Adrenal gland (tissue), 12 donors: ENCODE measurements around the gene MUC20. TPM values are rescaled to one million over a fixed set of nuclear protein-coding genes. Genes with fewer than 3 reads are reported as not detected.
A peak's percentile ranks its signal among the peaks of the same experiment; 100 is the strongest.
"Not testable (repeated sequence)": the region's sequence is repeated elsewhere in the genome, so short reads cannot be mapped to it uniquely, and the experiment has no call there.

Source experiments
- DNase-seq, 7 donors: peaks; one replicate each; pipeline ENCODE4 v3.0.0-alpha.2; 2019 to 2020
- H3K27ac ChIP-seq, 5 donors: fragments of 200-600 bp; sonication (generic) in 4 of 5; 1 replicate in 3 of 5; 2 replicates in 2 of 5; pipeline versions ENCODE4 v1.5.1 to v1.8.0; 2016 to 2020; ENCODE audit warnings: mild to moderate bottlenecking in 1 of 5
- H3K27me3 ChIP-seq: fragments of 200-600 bp; 2 replicates; pipeline ENCODE4 v1.8.0; 2021
- H3K36me3 ChIP-seq, 2 donors: fragments of 200-600 bp; replicated peaks in 1 of 2; 1 replicate in 1 of 2; 2 replicates in 1 of 2; pipeline versions ENCODE4 v1.5.1 to v1.8.0; 2018 to 2022
- H3K4me1 ChIP-seq, 2 donors: fragments of 200-600 bp; replicated peaks in 1 of 2; 1 replicate in 1 of 2; 2 replicates in 1 of 2; pipeline versions ENCODE4 v1.5.1 to v1.8.0; 2018 to 2021
- H3K4me3 ChIP-seq, 4 donors: fragments of 200-600 bp; sonication (generic) in 3 of 4; one replicate each; pipeline ENCODE4 v1.5.1; 2016 to 2018
- H3K9me3 ChIP-seq, 3 donors: fragments of 200-600 bp; sonication (generic) in 1 of 3; replicated peaks in 1 of 3; 1 replicate in 2 of 3; 2 replicates in 1 of 3; pipeline versions ENCODE4 v1.5.1 to v1.8.0; 2016 to 2021
- POLR2A ChIP-seq, 2 donors: fragments of 450-650 bp; IDR thresholded peaks; one replicate each; pipeline ENCODE4 v1.6.1; 2017; ENCODE audit warnings: antibody characterized with exemption in 2 of 2, mild to moderate bottlenecking in 2 of 2, moderate library complexity in 1 of 2
- WGBS, 4 donors: extraction: QIAGEN DNeasy Blood & Tissue Kit in 2 of 4; methylation state at CpG; one replicate each; pipeline versions ENCODE4 v1.1.5 to v1.1.7; 2013 to 2017; 5-methylcytosine and 5-hydroxymethylcytosine counted together
- intact Hi-C, 2 donors: fragments of 100-400 bp; cut with DNase I; formaldehyde crosslinking; loops; one replicate each; pipeline versions ENCODE4 v1.14.1 to v1.15.0; 2022 to 2023
- polyA plus RNA-seq, 3 donors: library from polyadenylated mRNA; stranded (reverse); fragments of 200-250 nt in 2 of 3; fragments of 350-450 nt in 1 of 3; fragmentation: Illumina TruSeq in 1 of 3; extraction: RNeasy Lipid Tissue Mini Kit (QIAGEN cat#74804) in 1 of 3; gene quantifications; one replicate each; pipeline ENCODE4 v1.2.3, GENCODE V29; 2013 to 2014
- total RNA-seq, 9 donors: library from RNA; depleted of rRNA in 4 of 9; stranded (reverse); fragments of >200 nt in 4 of 9; fragments of 120-200 nt in 1 of 9; fragmentation: NEBNext Ultra II Directional in 1 of 9; extraction: Animal tissue kit (Norgen Biotek cat#: 25700) in 1 of 9; gene quantifications; one replicate each; pipeline versions ENCODE4 v1.1.0 to v1.2.4, GENCODE V29; 2013 to 2023
- TF ChIP-seq, protein P1 (sequence below), 6 experiments: fragments of 450-650 bp in 4 of 6; fragments of 200-600 bp in 2 of 6; sonication (generic) in 1 of 6; IDR thresholded peaks; 1 replicate in 5 of 6; 2 replicates in 1 of 6; pipeline versions ENCODE4 v1.5.1 to v1.8.0; 2016 to 2021; ENCODE audit warnings: antibody characterized with exemption in 6 of 6, mild to moderate bottlenecking in 2 of 6, moderate library complexity in 1 of 6
- donor health status: healthy with polysubstance abuse.
- donor health status: Bipolar disorder and iron deficiency.
- donor health status: DM: yes; HTN: yes; CAD: no.
- donor health status: DM: no; HTN: no; CAD: no.
- donor health status: DM: no; HTN: no; CAD: no.
- donor health status: DM: yes; HTN: yes; CAD: no.

MUC20 gene
- total and polyA plus RNA-seq, 12 donors, result 0.78 to 20.2 (median 3.0) TPM

DNA sequence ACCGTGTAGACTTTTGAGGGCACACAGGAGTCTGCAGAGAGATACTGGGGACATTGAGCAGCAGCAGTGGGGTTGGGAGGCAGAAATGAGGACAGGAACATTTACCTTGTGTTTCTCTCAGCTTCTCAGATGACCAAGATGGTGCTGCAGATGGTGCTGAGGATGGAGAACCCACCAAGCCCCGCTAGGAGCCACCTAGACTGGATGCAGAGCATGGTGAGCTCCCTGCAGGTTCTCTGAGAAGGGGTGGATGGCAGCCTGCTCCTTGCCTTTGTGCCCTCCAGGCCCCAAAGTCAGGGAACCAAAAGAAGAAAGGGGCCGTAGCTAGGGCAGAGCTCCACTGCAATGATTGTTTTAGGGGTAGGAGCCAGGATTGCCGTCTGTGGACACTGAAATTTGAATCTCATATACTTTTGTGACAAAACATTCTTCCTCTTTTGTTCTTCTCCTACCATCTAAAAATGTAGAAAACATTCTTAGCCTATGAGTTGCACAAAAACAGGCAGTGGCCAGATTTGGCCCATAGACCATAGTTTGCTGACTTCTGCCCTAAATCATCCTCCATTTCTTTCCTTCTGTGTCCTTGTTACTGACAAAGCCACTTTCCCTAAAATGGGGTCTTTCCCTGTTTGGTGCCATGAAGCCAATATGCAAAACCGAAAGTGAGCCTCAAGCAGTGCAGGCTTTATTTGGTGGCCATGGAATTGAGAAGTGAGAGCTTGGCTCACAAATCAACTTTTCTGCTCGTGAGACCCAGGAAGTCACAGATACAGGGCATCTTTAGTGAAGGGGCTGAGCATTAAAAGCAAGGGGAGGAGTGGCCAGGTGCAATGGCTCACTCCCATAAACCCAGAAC, 11.9 kb upstream of the MUC20 start:
- 77 to 96% (median 93%) methylated on average over 5 to 6 of the region's 6 CpGs for WGBS, 4 donors
- H3K4me1 ChIP-seq, result no peaks in the 10 kb centered on the region
- no peak overlapping the region for H3K4me3 ChIP-seq
- no peak overlapping the region for H3K27ac ChIP-seq
- DNase-seq, result peak in 1 of 7 donors; percentile 5
- H3K27me3 ChIP-seq, result no peaks in the 10 kb centered on the region
- intact Hi-C loops, result no loop called here
- H3K9me3 ChIP-seq, result no peaks in the 10 kb centered on the region
- TF ChIP-seq, protein P1, sequence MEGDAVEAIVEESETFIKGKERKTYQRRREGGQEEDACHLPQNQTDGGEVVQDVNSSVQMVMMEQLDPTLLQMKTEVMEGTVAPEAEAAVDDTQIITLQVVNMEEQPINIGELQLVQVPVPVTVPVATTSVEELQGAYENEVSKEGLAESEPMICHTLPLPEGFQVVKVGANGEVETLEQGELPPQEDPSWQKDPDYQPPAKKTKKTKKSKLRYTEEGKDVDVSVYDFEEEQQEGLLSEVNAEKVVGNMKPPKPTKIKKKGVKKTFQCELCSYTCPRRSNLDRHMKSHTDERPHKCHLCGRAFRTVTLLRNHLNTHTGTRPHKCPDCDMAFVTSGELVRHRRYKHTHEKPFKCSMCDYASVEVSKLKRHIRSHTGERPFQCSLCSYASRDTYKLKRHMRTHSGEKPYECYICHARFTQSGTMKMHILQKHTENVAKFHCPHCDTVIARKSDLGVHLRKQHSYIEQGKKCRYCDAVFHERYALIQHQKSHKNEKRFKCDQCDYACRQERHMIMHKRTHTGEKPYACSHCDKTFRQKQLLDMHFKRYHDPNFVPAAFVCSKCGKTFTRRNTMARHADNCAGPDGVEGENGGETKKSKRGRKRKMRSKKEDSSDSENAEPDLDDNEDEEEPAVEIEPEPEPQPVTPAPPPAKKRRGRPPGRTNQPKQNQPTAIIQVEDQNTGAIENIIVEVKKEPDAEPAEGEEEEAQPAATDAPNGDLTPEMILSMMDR (IDR thresholded peaks at IDR 0.05), result no peak
- no peak for TF ChIP-seq POLR2A (IDR thresholded peaks at IDR 0.05)
- H3K36me3 ChIP-seq, result peaks cover 0 to 16% of the 10 kb centered on the region in 2 donors

- Histone ChIP-seq H3K4me3 (no peak overlapping the region), H3K27ac (no peak overlapping the region), H3K4me1 (no peaks in the 10 kb centered on the region), H3K36me3 (peaks cover 0 to 17% of the 10 kb centered on the region in 2 donors), H3K27me3 (no peaks in the 10 kb centered on the region), H3K9me3 (no peaks in the 10 kb centered on the region)
- no peak for DNase-seq
- no peak for TF ChIP-seq POLR2A (IDR thresholded peaks at IDR 0.05)
- TF ChIP-seq, protein P1 (IDR thresholded peaks at IDR 0.05), result no peak
- 92 to 98% (median 97%) methylated on average over 6 of the region's 6 CpGs for WGBS, 4 donors
- intact Hi-C loops, result no loop called here
These were observed 11.1 kb upstream of the MUC20 start for GRCh38 chr3:195709676-195710085.

DNA sequence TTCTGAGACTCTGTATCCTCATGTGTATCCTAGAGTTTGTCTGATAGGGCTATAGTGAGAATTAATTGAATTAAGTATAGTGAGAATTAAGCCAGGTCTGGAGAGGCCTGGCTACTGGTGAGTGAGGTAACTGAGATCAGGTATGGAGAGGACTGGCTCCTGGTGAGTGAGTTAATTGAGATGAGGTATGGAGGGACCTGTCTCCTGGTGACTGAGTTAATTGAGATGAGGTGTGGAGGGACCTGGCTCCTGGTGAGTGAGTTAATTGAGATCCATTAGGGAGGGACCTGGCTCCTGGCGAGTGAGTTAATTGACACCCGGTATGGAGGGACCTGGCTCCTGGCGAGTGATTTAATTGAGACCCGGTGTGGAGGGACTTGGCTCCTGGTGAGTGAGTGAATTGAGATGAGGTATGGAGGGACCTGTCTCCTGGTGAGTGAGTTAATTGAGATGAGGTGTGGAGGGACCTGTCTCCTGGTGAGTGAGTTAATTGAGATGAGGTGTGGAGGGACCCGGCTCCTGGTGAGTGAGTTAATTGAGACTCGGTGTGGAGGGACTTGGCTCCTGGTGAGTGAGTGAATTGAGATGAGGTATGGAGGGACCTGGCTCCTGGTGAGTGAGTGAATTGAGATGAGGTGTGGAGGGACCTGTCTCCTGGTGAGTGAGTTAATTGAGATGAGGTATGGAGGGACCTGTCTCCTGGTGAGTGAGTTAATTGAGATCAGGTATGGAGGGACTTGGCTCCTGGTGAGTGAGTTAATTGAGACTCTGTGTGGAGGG, 10.5 kb upstream of the MUC20 start:
- H3K4me3 ChIP-seq, H3K4me1 ChIP-seq, H3K27ac ChIP-seq, H3K27me3 ChIP-seq, intact Hi-C loops, DNase-seq, H3K9me3 ChIP-seq: not testable (repeated sequence)
- peaks cover 0 to 22% of the 10 kb centered on the region in 2 donors for H3K36me3 ChIP-seq
- 57 to 86% (median 62%) methylated on average over 6 of the region's 6 CpGs for WGBS, 4 donors

DNA sequence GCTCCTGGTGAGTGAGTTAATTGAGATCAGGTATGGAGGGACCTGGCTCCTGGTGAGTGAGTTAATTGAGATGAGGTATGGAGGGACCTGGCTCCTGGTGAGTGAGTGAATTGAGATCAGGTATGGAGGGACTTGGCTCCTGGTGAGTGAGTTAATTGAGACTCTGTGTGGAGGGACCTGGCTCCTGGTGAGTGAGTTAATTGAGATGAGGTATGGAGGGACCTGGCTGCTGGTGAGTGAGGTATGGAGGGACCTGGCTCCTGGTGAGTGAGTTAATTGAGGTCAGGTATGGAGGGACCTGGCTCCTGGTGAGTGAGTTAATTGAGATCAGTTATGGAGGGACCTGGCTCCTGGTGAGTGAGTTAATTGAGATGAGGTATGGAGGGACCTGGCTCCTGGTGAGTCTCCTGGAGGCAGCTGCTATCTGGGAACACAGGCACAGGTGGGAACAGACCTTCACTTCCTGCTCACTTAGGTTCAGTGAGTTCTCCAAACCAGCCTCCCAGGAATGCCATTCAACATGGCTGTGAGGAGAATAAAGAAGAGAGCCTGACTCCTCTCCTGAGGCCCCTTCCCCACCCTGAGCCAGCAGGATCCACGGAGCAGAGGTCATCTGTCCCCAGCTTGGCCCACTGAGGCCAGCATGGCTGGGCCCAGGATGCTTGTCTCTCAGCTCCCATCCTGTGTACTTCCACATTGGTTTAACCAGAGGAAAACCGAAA, 9.5 kb upstream of the MUC20 start:
- H3K27me3 ChIP-seq, DNase-seq, H3K4me1 ChIP-seq, H3K9me3 ChIP-seq, H3K4me3 ChIP-seq, H3K27ac ChIP-seq, intact Hi-C loops: not testable (repeated sequence)
- 50 to 100% (median 71%) methylated on average over 1 to 2 of the region's 2 CpGs for WGBS, 4 donors
- H3K36me3 ChIP-seq, result peaks cover 0 to 22% of the 10 kb centered on the region in 2 donors
